Activated naive CD4-positive, alpha-beta T cell treated with anti-CD3 and anti-CD28 coated beads for 36 hours (primary cell): ENCODE data around the gene HMCN2. TPM values are rescaled to one million over a fixed set of nuclear protein-coding genes. Genes with fewer than 3 reads are reported as not detected.
"Not testable (repeated sequence)": the region's sequence is repeated elsewhere in the genome, so short reads cannot be mapped to it uniquely, and the experiment has no call there.

ENCODE experiments used
- CTCF ChIA-PET: fragments of 350-600 bp; sonication (Branson Sonifier 250); formaldehyde crosslinking; loops from one replicate; lab custom pipeline; 2021; ENCODE audit warnings: antibody characterized with exemption; lab: Charles Lee
- DNase-seq: peaks from one replicate; pipeline ENCODE4 v3.0.0-alpha.2; 2020
- H3K27ac Mint-ChIP-seq: one replicate; pipeline ENCODE4 v1.8.0; 2021; ENCODE audit warnings: mild to moderate bottlenecking, mixed read lengths
- H3K27me3 Mint-ChIP-seq: one replicate; pipeline ENCODE4 v1.8.0; 2021; ENCODE audit warnings: low read depth, mixed read lengths
- H3K36me3 Mint-ChIP-seq: one replicate; pipeline ENCODE4 v1.8.0; 2021; ENCODE audit warnings: low read depth, mixed read lengths
- H3K4me1 Mint-ChIP-seq: one replicate; pipeline ENCODE4 v1.8.0; 2021; ENCODE audit warnings: low read depth, mixed read lengths
- H3K4me3 Mint-ChIP-seq: one replicate; pipeline ENCODE4 v1.8.0; 2021; ENCODE audit warnings: mild to moderate bottlenecking, moderate library complexity, mixed read lengths
- H3K9me3 Mint-ChIP-seq: one replicate; pipeline ENCODE4 v1.8.0; 2021; ENCODE audit warnings: mixed read lengths
- intact Hi-C: fragments of 100-400 bp; cut with micrococcal nuclease; formaldehyde crosslinking; loops from one replicate; pipeline ENCODE4 v1.15.1; 2023
- total RNA-seq, 2 experiments: library from RNA; stranded (reverse); gene quantifications; one replicate each; pipeline ENCODE4 v1.2.3, GENCODE V29; 2021

The HMCN2 gene
- total RNA-seq, 2 experiments from 2014 or later, result not detected

DNA sequence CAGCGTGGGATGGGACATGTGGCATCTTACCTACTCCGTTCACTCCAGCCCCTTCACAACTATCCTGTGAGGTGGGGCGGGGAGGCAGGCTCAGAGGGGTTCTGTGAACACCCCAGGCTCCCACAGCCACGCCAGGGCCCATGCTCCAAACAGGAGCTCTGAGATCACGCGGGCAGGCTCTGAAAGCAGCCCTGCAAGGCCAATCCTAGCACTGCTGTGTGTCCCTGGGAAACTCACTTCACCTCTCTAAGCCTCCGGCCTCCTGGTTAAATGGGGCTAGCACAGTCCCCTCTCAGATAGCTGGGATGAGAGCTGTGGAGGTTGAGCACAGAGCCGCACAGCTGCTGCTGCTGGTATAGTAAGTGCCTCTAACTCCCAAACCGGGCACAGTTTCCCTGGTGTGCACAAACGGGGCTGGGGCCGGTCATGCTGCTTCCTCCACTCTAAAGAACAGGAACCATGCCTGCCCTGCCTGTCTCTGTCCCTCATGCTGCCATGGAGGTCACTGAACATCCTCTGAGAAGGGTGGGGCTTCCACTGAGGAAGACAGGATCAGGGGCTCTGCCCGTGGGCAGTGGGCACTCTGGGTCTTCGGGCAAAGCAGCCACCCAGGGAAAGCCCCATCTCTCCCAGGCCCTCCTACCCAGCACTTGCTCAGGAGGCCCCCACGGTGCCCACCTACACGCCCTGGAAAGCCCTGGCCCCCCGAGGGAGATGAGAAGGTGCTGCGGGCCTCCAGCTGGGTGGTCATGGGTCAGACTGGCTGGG lies 166.2 kb downstream of the HMCN2 start:
- DNase-seq, result no peak
- no peaks in the 10 kb centered on the region for H3K36me3 Mint-ChIP-seq
- H3K4me3 Mint-ChIP-seq, result no peak overlapping the region
- peaks cover 21% of the 10 kb centered on the region for H3K27me3 Mint-ChIP-seq
- no peak overlapping the region for H3K27ac Mint-ChIP-seq
- H3K9me3 Mint-ChIP-seq, result no peaks in the 10 kb centered on the region
- intact Hi-C loops, result no loop called here
- H3K4me1 Mint-ChIP-seq, result peaks cover 3% of the 10 kb centered on the region
- CTCF ChIA-PET, result interaction anchor here (1.0 kb wide), 1 partner anchor 8 kb away, joined by 3 read pairs; no protein-coding TSS in a partner anchor

DNA sequence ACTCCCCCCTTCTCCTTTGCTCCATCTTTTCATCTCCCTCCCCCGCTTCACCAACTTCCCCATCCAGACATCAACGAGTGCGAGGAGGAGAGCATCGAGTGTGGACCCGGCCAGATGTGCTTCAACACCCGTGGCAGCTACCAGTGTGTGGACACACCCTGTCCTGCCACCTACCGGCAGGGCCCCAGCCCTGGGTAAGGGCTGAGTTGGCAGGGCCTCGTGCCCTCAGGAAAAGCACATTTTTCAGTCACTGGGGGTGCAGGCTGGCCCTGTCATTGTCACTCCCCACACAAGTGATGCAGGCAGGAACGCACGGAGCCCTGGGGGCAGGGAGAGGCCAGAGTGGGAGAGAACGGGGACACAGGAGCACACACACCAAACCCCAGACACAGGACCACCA lies 166.8 kb downstream of the HMCN2 start:
- no peaks in the 10 kb centered on the region for H3K9me3 Mint-ChIP-seq
- intact Hi-C loops, result no loop called here
- no peak overlapping the region for H3K4me3 Mint-ChIP-seq
- CTCF ChIA-PET, result interaction anchor here (1.0 kb wide), 1 partner anchor 9 kb away, joined by 3 read pairs; no protein-coding TSS in a partner anchor
- H3K4me1 Mint-ChIP-seq, result peaks cover 3% of the 10 kb centered on the region
- no peak for DNase-seq
- H3K27ac Mint-ChIP-seq, result no peak overlapping the region
- peaks cover 19% of the 10 kb centered on the region for H3K27me3 Mint-ChIP-seq
- H3K36me3 Mint-ChIP-seq, result no peaks in the 10 kb centered on the region

GRCh38 chr9:130432796-130433167 lies 167.2 kb downstream of the HMCN2 start:
- intact Hi-C loops, result no loop called here
- no peak for DNase-seq

DNA sequence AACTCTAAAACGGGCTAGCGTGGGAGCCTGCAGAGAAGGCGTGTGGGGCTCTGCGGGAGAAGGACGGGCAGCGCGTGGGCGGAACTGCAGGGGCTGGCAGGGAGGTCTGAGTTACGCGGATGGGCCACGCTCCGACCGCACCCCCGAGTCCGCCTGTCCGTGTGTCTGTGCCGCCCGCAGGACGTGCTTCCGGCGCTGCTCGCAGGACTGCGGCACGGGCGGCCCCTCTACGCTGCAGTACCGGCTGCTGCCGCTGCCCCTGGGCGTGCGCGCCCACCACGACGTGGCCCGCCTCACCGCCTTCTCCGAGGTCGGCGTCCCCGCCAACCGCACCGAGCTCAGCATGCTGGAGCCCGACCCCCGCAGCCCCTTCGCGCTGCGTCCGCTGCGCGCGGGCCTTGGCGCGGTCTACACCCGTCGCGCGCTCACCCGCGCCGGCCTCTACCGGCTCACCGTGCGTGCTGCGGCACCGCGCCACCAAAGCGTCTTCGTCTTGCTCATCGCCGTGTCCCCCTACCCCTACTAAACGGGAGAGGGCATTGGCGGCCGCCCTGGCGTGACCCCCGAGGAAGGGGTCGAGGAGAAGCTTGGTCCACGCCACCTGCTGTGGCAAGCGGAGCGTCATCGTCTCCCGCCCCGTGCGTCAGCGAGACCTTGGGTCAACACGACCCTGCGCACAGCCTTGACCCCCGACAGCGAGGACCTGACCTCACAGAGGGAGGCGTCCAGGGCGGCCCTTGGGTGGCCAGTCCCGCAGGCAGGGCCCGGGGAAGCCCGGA lies 167.8 kb downstream of the HMCN2 start:
- CTCF ChIA-PET, result interaction anchor here (0.6 kb wide), 1 partner anchor 178 kb away, joined by 3 read pairs; no protein-coding TSS in a partner anchor
- Mint-ChIP-seq H3K27ac (no peak overlapping the region), H3K36me3 (no peaks in the 10 kb centered on the region), H3K4me3 (no peak overlapping the region), H3K9me3 (no peaks in the 10 kb centered on the region), H3K27me3 (peaks cover 22% of the 10 kb centered on the region), H3K4me1 (peaks cover 3% of the 10 kb centered on the region)
- peak; percentile 32 for DNase-seq
- intact Hi-C loops, result no loop called here

More at GRCh38 chr9:130432796-130433167, 167.2 kb downstream of the HMCN2 start:
- Mint-ChIP-seq H3K27me3 (peaks cover 19% of the 10 kb centered on the region), H3K4me1 (peaks cover 3% of the 10 kb centered on the region), H3K9me3 (no peaks in the 10 kb centered on the region), H3K4me3 (no peak overlapping the region), H3K27ac (no peak overlapping the region), H3K36me3 (no peaks in the 10 kb centered on the region)
- CTCF ChIA-PET, result interaction anchor here (0.6 to 1.0 kb wide), 2 partner anchors 9 to 177 kb away, joined by 3 read pairs; no protein-coding TSS in a partner anchor

GRCh38 chr9:130433947-130434262 lies 168.3 kb downstream of the HMCN2 start:
- H3K36me3 Mint-ChIP-seq, result no peaks in the 10 kb centered on the region
- peaks cover 22% of the 10 kb centered on the region for H3K27me3 Mint-ChIP-seq
- H3K27ac Mint-ChIP-seq, result no peak overlapping the region
- intact Hi-C loops, result no loop called here
- CTCF ChIA-PET, result no interaction called here
- H3K9me3 Mint-ChIP-seq, result no peaks in the 10 kb centered on the region
- H3K4me3 Mint-ChIP-seq, result no peak overlapping the region
- peaks cover 3% of the 10 kb centered on the region for H3K4me1 Mint-ChIP-seq
- DNase-seq, result no peak

DNA sequence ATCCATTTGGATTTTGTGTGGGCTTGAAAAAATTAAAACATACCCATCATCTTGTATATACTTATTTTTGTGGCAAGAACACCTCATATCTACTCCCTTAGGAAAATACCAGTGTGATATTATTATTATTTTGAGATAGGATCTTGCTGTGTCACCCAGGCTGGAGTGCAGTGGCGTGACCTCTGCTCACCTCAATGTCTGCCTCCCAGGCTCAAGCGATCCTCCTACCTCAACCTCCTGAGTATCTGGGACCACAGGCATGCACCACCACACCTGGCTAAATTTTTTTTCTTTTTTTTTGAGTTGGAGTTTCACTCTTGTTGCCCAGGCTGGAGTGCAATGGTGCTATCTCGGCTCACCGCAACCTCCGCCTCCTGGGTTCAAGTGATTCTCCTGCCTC lies 169.1 kb downstream of the HMCN2 start:
- H3K4me3 Mint-ChIP-seq, DNase-seq, H3K4me1 Mint-ChIP-seq, intact Hi-C loops, H3K27ac Mint-ChIP-seq, H3K36me3 Mint-ChIP-seq, H3K9me3 Mint-ChIP-seq: not testable (repeated sequence)
- H3K27me3 Mint-ChIP-seq, result peaks cover 24% of the 10 kb centered on the region
- CTCF ChIA-PET, result interaction anchor here (0.7 kb wide), 1 partner anchor 13 kb away, joined by 3 read pairs; no protein-coding TSS in a partner anchor

GRCh38 chr9:130437011-130437789 lies 171.6 kb downstream of the HMCN2 start:
- peaks cover 12% of the 10 kb centered on the region for H3K9me3 Mint-ChIP-seq
- H3K4me3 Mint-ChIP-seq, result no peak overlapping the region
- H3K4me1 Mint-ChIP-seq, result peaks cover 3% of the 10 kb centered on the region
- CTCF ChIA-PET, result no interaction called here
- H3K27me3 Mint-ChIP-seq, result peaks cover 23% of the 10 kb centered on the region
- DNase-seq, result no peak
- H3K27ac Mint-ChIP-seq, result no peak overlapping the region
- intact Hi-C loops, result no loop called here
- H3K36me3 Mint-ChIP-seq, result peaks cover 2% of the 10 kb centered on the region

DNA sequence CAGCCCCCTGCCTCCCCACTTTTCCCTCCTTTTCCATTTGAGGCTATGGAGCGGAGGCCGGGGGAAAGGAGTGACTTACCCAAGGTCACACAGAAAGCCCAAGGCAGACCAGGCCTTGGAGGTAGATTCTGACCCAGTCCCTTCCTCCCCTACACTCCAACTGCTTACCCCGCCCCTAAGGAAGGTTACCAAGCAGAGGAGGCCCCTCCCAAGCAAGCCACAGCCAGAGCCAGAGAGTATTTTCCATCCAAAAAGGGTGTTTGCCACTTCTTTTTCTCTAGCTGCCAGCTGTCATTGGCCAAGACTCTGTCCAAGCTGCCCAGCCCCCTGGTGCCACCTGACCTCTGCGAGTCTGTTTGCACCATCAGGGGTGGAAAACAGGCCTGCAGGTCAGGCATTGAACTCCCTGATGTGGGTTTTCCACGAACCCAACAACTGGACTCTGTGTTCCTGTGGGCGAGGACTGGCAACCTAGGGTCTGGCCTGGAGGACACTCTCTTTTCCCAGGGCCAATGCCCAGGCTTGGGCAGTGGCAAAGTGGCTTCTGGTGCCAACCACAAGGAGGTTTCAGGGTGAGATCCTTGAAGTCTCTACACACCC lies 172.9 kb downstream of the HMCN2 start:
- H3K36me3 Mint-ChIP-seq, result peaks cover 2% of the 10 kb centered on the region
- H3K27me3 Mint-ChIP-seq, result peaks cover 18% of the 10 kb centered on the region
- CTCF ChIA-PET, result no interaction called here
- no peak overlapping the region for H3K4me3 Mint-ChIP-seq
- intact Hi-C loops, result no loop called here
- H3K27ac Mint-ChIP-seq, result no peak overlapping the region
- peaks cover under 1% of the 10 kb centered on the region for H3K4me1 Mint-ChIP-seq
- DNase-seq, result no peak
- peaks cover 12% of the 10 kb centered on the region for H3K9me3 Mint-ChIP-seq

DNA sequence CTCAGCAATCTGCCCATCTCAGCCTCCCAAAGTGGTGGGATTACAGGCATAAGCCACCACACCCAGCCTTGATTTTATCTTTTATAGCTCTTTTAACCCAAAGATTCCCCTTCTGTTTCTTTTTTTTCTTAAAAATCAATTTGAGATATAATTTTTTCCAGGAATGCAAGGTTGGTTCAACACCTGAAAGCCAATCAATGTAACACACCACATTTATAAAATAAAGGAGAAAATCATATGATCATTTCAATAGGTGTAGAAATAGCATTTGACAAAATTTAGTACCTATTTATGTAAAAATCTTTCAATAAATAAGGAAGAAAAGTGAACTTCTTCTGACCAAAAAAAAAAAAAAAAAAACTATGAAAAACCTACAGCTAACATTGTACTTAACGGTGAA lies 175.5 kb downstream of the HMCN2 start:
- no peak for DNase-seq
- CTCF ChIA-PET, result no interaction called here
- peaks cover 12% of the 10 kb centered on the region for H3K9me3 Mint-ChIP-seq

GRCh38 chr9:130442746-130443455 lies 177.3 kb downstream of the HMCN2 start:
- no peak for DNase-seq
- intact Hi-C loops, result no loop called here
- H3K9me3 Mint-ChIP-seq, result peaks cover 12% of the 10 kb centered on the region
- H3K4me3 Mint-ChIP-seq, result no peak overlapping the region
- peaks cover 2% of the 10 kb centered on the region for H3K36me3 Mint-ChIP-seq
- peaks cover 28% of the 10 kb centered on the region for H3K27me3 Mint-ChIP-seq
- peaks cover 9% of the 10 kb centered on the region for H3K4me1 Mint-ChIP-seq
- no peak overlapping the region for H3K27ac Mint-ChIP-seq
- CTCF ChIA-PET, result no interaction called here

More for the DNA sequence above, 175.5 kb downstream of the HMCN2 start:
- intact Hi-C loops, result no loop called here
- Mint-ChIP-seq H3K27ac (no peak overlapping the region), H3K36me3 (peaks cover 2% of the 10 kb centered on the region), H3K27me3 (peaks cover 26% of the 10 kb centered on the region), H3K4me3 (no peak overlapping the region), H3K4me1 (peaks cover 5% of the 10 kb centered on the region)

DNA sequence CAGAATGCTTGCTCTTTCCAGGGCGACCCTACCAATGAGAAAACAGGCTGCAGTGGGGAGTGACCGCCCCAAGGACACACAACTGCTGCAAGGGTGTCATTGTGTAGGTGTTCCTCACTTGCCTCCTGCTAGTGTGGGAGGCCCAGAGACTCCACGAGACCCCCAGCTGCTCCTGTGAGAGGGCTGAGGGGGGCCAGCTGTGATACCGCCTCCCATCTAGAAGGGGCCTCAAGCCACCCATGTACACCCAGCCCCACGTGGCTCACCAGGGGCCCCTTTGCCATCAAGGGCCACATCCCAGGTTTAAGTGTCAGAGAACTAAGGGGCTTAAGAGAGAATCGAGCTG lies 177.9 kb downstream of the HMCN2 start:
- Mint-ChIP-seq H3K27ac (no peak overlapping the region), H3K4me1 (peaks cover 13% of the 10 kb centered on the region), H3K4me3 (peak overlapping the region; percentile 24), H3K36me3 (peaks cover 2% of the 10 kb centered on the region), H3K9me3 (peaks cover 12% of the 10 kb centered on the region), H3K27me3 (peaks cover 27% of the 10 kb centered on the region)
- DNase-seq, result no peak
- CTCF ChIA-PET, result no interaction called here
- intact Hi-C loops, result no loop called here
